CD4-positive, alpha-beta T cell treated with Interleukin-6 for 4 hours (primary cell): ENCODE results near the gene KIF13A.
"Not testable (repeated sequence)": the region's sequence is repeated elsewhere in the genome, so short reads cannot be mapped to it uniquely, and the experiment has no call there.

Experiments
- DNase-seq: peaks from one replicate; pipeline ENCODE4 v3.0.0-alpha.2; 2020; ENCODE audit warnings: mixed read lengths

The KIF13A gene

GRCh38 chr6:17894191-17894590 lies 93.2 kb downstream of the KIF13A start:
- DNase-seq: no peak

DNA sequence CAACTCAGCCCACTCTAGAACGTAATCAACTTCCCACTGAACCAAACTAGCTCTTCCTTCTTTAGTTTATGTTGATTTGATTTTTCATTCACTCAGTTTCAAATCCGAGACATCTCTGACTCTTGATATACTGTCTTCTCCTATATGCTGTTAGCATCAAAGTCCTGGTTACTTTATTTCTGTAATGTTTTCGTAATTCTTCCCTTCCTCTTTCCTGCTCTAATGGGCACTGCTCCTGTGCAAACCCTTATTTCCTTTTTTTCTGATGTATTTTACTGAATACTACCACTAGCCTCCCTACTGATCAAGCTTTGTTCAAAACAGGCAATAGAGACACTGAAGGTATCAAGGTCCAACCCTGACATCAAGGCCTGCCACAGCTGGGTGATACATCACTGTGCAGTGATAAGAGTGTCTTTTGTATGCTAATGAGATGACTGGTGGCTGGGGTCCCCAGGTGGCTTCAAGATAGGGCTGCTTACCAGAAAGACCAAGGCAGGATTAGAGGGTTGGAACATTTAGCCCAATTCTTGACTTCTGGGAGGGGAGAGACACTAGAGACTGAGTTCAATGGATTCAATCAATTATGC lies 95.2 kb downstream of the KIF13A start:
- DNase-seq: no peak

DNA sequence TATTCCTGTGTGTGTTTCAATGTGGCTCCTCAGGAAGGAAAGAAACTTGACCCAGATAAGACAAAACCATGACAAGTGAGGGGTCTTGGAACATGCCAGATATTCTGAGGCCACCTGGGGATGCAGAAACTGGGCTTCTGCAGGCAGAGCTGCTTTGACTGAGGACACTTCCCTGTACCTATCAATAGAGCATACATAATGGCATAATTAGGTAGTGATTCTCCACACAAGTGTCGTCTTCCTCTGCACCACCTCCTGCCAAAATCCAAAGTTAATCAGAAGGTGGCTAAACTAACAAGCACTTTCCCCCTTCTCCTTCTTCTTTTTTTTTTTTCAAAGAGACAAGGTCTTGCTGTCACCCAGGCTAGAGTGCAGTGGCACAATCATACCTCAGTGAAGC lies 97.1 kb downstream of the KIF13A start:
- no peak for DNase-seq

- DNase-seq: not testable (repeated sequence)
Measured at GRCh38 chr6:17889777-17890176, 97.7 kb downstream of the KIF13A start.

DNA sequence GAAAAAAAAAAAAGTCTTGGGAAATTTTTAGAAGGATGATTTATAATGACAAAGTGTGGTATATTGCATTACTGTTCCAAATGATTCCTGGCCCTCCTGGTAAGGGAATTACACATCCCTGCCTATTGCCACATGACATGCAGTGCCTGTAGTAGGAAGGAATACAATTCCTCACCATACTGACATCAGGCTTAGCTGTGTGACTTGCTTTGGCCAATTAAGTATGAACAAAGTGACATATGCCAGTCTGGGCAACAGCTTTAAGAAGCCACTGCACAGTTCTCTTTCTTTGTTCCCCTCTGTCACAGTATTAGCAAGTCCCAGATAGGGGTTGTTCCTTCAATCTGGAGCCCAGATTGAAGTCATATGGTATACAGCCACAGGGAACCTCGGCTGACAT lies 100.5 kb downstream of the KIF13A start:
- DNase-seq: no peak

GRCh38 chr6:17885889-17886576 lies 101.4 kb downstream of the KIF13A start:
- DNase-seq: no peak

DNA sequence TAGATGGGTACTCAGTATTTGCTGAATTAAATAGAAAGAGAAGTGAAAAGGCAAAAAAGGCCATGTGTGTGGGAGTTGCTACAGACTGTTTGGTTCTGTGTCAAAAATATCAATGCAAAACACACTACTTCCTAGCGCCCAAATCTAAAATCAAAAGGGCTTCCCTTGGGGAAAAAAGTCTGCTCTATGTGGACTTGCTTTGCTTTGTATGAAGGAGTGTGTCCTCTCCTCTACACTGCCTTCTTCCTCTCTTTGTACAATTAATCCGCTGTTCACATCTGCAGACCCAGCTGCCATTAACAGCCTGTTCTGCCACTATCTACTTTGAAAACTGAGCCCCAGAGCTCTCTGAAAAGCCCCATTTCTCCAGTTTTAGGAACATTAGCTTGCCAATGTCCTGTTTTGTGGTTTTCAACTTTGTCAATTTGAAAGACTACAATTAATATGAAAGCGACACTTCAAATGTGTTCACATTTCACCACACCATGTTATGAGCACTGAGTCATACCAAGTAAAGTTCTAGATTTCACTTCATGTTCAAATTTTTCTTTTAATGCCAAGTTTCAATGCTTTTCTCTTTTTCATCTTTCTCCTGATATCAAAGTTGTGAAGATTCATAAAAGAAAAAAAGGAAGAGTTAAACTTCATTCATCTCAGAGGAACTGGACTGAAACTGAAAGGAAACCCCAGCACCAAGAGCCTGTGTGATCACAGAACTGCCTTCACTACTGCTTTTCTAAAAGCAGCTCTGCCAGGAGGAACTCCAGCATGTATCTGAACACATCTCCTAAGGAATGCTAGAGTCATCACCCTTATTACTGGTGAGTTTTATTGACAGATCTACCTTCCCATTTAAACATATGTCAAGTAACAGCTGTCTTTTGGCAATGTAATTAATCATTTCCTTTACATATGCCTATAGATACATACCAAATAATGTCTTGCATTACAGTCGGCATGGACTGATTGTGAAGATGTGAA lies 102.6 kb downstream of the KIF13A start:
- DNase-seq: no peak

GRCh38 chr6:17883665-17884497 lies 103.6 kb downstream of the KIF13A start:
- no peak for DNase-seq

DNA sequence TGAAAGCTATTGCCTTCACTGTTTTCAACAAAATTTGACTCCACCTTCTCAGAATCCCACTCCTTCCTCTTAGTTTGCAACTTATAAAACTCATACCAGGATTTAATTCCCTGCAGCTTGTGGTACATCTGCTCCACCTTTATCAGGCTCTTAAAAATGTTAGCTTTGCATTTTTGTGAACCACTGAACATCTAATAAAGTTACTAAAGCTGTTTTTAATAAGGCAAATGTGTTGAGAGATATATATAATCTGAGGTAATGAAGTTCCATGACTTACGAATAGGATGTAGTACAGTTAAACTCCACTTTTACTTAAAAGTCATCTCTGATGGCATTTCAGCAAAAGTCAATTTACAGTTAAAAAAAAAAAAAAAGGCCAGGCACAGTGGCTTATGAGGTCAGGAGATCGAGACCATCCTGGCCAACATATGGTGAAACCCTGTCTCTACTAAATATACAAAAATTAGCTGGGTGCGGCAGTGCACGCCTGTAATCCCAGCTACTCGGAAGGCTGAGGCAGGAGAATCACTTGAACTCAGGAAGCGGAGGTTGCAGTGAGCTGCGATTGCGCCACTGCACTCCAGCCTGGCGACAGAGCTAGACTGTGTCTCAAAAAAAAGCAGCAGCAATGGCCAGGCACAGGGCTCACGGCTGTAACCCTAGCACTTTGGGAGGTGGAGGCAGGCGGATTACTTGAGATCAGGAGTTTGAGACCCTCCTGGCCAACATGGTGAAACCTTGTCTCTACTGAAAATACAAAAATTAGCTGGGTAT lies 106.2 kb downstream of the KIF13A start:
- DNase-seq: no peak

DNA sequence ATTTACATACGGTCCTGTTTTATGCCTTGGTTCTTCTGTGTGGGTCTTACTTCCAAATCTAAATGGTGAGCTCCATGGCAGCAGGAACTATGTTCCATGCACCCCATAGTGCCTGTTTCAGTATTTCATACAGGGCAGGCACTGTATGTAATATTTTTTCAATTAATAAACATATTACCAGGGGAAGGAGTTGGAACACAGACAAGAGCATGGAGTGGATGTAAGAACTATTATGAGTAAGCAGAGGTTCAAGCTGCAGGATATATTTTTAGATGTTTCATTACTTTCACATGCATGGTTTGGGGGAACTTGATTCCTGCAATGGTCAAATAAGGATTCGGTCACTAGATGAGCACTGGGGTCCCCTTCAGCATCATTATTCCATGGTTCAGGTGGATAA lies 108.3 kb downstream of the KIF13A start:
- DNase-seq: no peak

DNA sequence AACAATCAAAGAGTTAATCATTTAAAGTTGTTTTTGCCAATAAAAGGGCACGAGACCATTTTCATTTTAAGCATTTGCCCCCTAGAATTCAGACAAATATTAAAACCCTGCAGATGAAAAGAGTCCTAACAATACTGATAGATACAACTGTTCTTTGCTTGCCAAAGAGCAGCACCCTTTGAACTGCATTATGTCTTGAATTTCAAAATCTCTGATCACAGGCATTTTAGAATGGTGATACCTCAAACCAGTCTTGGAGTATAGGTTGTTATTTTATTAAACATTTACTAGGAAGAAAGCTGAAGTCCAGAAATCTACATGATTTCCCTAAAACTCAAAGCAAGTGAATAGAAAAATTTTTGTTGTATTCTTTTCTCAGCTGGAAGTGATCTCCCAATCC lies 108.7 kb downstream of the KIF13A start:
- DNase-seq: no peak

- no peak for DNase-seq
Measured at GRCh38 chr6:17877895-17878440, 109.5 kb downstream of the KIF13A start.

DNA sequence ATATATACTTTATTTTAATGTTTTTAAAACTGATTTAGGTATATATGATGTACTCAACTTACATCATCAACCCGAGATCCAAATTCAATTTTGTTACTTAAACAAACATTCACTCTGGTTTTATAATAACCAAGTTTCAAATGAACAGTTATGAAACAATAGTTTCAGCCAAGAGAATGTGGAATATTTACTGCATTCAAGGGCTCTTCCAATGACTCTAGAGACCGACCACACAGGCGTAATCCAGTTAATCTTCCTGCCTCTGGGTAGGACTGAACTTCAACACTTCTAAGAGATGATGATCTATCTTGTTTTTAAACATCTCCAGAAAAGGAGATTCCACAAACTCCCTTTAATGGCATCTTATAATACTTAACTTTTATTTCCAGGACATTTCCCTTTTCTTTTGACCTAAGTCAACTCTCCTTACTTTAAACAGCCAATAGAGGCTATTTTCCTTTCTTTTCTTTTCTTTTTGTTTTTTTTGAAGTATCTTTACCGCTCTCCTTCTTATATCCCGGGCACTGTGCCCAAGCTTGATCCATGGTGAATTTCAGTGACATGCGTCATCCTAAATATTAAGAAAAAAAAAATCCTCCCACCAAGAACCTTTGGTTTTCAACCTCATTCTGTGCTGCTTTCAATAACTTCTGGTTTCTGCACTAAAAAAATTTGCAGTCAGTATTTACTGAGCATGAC lies 110.1 kb downstream of the KIF13A start:
- no peak for DNase-seq

DNA sequence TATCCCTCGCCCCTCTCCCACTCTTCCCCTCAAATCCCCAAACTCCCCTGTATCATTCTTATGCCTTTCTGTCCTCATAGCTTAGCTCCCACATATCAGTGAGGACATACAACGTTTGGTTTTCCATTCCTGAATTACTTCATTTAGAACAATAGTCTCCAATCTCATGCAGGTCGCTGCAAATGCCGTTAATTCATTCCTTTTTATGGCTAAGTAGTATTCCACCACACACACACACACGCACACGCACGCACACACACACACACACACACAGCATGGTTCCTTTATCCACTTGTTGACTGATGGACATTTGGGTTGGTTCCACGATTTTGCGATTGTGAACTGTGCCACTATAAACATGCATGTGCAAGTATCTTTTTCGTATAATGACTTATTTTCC lies 112.7 kb downstream of the KIF13A start:
- no peak for DNase-seq

DNA sequence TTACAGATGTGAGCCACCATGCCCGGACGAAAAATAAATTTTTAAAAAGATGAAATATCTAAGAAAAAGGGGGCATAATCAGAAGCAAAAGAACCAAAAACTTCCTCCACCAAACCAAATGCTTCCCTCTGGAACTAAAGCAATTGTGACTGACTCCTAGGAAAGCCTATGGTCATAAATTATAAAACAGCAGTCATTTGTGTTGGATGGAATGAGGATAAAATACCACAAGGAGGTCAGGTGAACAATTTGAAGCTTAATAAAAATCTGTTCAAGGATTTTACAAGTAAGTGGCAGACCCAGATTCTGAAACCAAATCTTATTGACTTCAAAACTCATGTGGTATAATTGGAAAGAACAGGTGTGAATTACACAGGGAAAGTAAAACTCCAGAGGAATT lies 114.5 kb downstream of the KIF13A start:
- no peak for DNase-seq

DNA sequence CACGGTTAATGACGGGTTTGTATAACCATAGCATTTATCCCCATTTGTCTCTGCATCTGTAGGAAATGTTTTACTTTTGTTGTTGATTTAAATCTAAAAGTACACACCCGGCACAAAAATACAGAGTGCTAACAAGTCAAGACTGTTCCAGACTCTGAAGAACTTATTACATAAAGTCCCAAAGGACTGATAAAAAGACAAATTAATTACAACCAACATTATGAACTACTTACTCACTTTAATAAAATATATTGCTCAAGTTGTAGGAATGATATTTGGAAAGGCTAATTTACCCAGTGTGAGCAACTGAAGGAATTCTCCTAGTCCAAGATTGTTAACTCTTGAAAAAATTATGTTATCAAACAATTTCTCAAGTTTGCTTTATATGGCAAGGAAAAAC lies 115.6 kb downstream of the KIF13A start:
- no peak for DNase-seq

DNA sequence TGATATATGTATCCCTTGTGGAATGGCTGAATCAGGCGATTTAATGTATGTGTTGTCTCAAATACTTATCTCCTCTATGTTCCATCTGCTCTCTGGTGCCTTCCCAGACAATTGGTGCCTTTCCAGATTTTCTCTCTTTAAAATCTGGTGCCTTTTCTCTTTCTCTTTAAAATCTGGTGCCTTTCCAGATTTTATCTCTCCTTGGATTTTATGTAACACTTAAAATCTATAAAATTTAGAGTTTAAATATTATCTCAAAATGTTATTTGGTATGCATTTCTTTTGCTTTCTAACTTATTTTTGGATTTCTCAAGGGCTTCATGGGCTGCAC lies 116.3 kb downstream of the KIF13A start:
- DNase-seq: no peak

DNA sequence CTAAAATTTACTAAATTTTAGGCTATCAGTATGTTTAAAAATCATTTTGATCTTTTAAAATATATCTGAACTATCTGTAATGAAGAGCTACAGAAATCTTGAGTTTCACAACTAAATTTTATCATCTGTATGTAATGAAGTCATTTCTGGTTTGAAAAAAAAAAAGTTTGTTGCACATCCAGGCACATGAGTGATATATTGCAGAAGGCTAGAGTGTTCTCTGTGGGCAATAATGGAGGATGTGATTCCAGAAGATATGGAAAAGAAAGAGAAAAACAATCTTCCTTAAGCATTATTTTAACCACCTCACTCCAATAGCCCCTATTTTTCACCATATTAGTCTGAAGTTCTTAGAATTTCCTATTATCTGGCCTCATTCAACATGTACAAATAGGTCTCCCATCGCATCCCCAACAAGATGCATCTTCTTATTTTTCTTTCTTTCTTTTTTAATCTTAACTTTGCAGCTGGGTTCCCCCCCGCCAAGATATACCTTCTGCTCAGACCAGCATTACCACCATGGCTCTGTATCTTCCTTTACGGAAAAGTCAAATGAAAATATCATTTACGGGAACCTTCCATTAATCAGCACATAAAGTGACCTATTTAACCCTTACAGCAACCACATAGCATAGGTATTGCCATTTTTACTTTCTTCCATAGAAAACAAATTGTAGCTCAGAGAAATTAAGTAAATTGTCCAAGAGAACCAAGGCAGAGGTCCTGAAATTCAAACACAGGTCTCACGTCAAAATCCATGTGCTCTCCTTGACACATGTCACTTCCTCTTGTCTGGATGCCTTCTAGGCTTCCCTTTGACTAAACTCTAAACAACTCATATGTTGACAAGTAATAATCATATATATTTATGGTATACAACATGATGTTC lies 116.9 kb downstream of the KIF13A start:
- DNase-seq: no peak

GRCh38 chr6:17869753-17870050 lies 117.7 kb downstream of the KIF13A start:
- no peak for DNase-seq

- DNase-seq: no peak
Measured at GRCh38 chr6:17869010-17869752, 118.3 kb downstream of the KIF13A start.
